Prostate gland (tissue), 2 donors: ENCODE data around the gene CCNH. TPM values are rescaled to one million over a fixed set of nuclear protein-coding genes. Genes with fewer than 3 reads are reported as not detected.

Source experiments
- DNase-seq: peaks from one replicate; pipeline ENCODE4 v3.0.0-alpha.2; 2019; ENCODE audit warnings: low spot score
- H3K27ac ChIP-seq, 2 donors: fragments of 200-600 bp; sonication (generic); 2 replicates each; pipeline ENCODE4 v1.5.1; 2017 to 2019
- H3K27me3 ChIP-seq: fragments of 200-600 bp; sonication (generic); replicated peaks from 2 replicates; pipeline ENCODE4 v1.5.1; 2019; ENCODE audit not compliant: insufficient read depth
- H3K36me3 ChIP-seq, 2 donors: fragments of 200-600 bp; sonication (generic); 1 replicate in 1 of 2; 2 replicates in 1 of 2; pipeline versions ENCODE4 v1.5.1 to v1.8.1; 2017 to 2019
- H3K4me1 ChIP-seq: fragments of 200-600 bp; sonication (generic); replicated peaks from 2 replicates; pipeline ENCODE4 v1.5.1; 2019
- H3K4me3 ChIP-seq, 2 donors: fragments of 200-600 bp; sonication (generic); 2 replicates each; pipeline ENCODE4 v1.5.1; 2017 to 2019
- H3K9me3 ChIP-seq: fragments of 200-600 bp; sonication (generic); 2 replicates; pipeline ENCODE4 v1.5.1; 2017
- POLR2A ChIP-seq: fragments of 450-650 bp; IDR thresholded peaks from one replicate; pipeline ENCODE4 v1.6.1; 2016; ENCODE audit warnings: antibody characterized with exemption, mild to moderate bottlenecking
- POLR2AphosphoS5 ChIP-seq: sonication (generic); formaldehyde crosslinking; IDR thresholded peaks from one replicate; pipeline ENCODE4 v1.6.1; 2017; ENCODE audit warnings: antibody characterized with exemption
- WGBS: methylation state at CpG from one replicate; pipeline ENCODE4 v1.1.5; 2018; 5-methylcytosine and 5-hydroxymethylcytosine counted together
- intact Hi-C: fragments of 100-400 bp; cut with DNase I; formaldehyde crosslinking; loops from one replicate; pipeline ENCODE4 v1.14.2; 2022
- total RNA-seq, 2 donors: library from RNA; depleted of rRNA; stranded (reverse); fragments of >200 nt; gene quantifications; one replicate each; pipeline ENCODE4 v1.1.0, GENCODE V29; 2016
- TF ChIP-seq, protein P1 (sequence below), 4 experiments: fragments of 200-600 bp in 2 of 4; fragments of 450-650 bp in 2 of 4; sonication (generic) in 2 of 4; IDR thresholded peaks; 1 replicate in 3 of 4; 2 replicates in 1 of 4; pipeline ENCODE4 v1.5.1; 2016 to 2019; ENCODE audit warnings: antibody characterized with exemption in 4 of 4, mild to moderate bottlenecking in 2 of 4, moderate library complexity in 2 of 4

Gene CCNH
- total RNA-seq, 2 donors from 2014 or later, result 62.8 to 87.6 TPM

DNA sequence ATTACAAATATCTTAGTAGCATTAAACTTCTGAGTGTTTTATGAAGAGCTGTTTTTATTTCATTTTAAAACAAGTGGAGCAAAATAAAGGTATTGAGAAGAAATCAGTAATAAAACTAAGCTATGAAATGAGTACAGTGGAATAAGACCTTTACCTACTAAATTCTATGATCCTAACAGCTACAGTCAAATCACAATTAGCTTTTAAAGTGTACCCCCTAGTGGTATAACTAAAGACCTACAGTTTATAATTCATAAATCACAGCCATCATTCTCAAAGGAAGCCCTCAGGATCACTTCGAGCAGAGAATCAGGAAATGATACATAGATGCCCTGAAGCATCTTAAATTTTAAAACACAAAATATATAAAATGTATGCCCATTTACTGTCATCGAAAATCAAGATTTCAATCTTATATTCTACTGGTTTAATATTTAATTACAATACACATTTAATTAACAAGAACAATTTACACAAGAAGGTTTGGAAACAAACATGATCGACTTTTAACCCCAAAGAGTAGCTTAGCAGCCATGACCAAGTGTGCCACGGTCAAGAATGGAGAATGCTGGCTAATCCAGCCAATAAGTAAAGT lies 12.3 kb downstream of the CCNH start:
- 65% methylated on average over 4 of the region's 4 CpGs for WGBS
- peaks cover 2 to 4% of the 10 kb centered on the region in 2 donors for H3K36me3 ChIP-seq
- intact Hi-C loops, result no loop called here
- TF ChIP-seq POLR2A (no peak), POLR2AphosphoS5 (no peak)
- TF ChIP-seq, protein P1, sequence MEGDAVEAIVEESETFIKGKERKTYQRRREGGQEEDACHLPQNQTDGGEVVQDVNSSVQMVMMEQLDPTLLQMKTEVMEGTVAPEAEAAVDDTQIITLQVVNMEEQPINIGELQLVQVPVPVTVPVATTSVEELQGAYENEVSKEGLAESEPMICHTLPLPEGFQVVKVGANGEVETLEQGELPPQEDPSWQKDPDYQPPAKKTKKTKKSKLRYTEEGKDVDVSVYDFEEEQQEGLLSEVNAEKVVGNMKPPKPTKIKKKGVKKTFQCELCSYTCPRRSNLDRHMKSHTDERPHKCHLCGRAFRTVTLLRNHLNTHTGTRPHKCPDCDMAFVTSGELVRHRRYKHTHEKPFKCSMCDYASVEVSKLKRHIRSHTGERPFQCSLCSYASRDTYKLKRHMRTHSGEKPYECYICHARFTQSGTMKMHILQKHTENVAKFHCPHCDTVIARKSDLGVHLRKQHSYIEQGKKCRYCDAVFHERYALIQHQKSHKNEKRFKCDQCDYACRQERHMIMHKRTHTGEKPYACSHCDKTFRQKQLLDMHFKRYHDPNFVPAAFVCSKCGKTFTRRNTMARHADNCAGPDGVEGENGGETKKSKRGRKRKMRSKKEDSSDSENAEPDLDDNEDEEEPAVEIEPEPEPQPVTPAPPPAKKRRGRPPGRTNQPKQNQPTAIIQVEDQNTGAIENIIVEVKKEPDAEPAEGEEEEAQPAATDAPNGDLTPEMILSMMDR (IDR thresholded peaks at IDR 0.05), result peak; percentile 52 to 76 (median 63)
- H3K9me3 ChIP-seq, result no peaks in the 10 kb centered on the region
- no peaks in the 10 kb centered on the region for H3K4me1 ChIP-seq
- H3K27me3 ChIP-seq, result no peaks in the 10 kb centered on the region
- H3K4me3 ChIP-seq, result no peak overlapping the region
- no peak overlapping the region for H3K27ac ChIP-seq
- DNase-seq, result no peak

DNA sequence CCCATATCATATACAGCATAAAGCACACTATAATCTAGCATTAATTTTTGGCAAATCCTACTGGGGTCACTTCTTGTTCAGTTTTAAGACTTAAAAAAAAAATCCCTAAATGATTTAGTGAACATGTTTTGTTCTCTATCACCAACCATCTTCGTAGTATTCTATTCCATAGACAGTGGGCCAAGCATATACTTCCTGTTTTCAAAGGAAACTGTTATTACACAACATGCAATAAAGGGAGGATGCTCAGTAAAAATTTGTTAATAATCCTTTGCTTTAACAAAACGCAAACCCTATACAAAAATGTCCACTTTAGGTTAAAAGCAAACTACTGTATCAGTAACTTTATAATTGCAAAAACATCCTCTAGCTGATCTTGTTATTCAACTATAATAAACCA lies 13.0 kb downstream of the CCNH start:
- TF ChIP-seq, protein P1 (IDR thresholded peaks at IDR 0.05), result no peak
- TF ChIP-seq POLR2AphosphoS5, result no peak
- TF ChIP-seq POLR2A, result no peak
- Histone ChIP-seq H3K4me3 (no peak overlapping the region), H3K27me3 (no peaks in the 10 kb centered on the region), H3K9me3 (no peaks in the 10 kb centered on the region), H3K4me1 (no peaks in the 10 kb centered on the region), H3K27ac (no peak overlapping the region), H3K36me3 (peaks cover 2 to 4% of the 10 kb centered on the region in 2 donors)
- intact Hi-C loops, result no loop called here
- WGBS, result 74% methylated on average over 2 of the region's 2 CpGs
- no peak for DNase-seq

DNA sequence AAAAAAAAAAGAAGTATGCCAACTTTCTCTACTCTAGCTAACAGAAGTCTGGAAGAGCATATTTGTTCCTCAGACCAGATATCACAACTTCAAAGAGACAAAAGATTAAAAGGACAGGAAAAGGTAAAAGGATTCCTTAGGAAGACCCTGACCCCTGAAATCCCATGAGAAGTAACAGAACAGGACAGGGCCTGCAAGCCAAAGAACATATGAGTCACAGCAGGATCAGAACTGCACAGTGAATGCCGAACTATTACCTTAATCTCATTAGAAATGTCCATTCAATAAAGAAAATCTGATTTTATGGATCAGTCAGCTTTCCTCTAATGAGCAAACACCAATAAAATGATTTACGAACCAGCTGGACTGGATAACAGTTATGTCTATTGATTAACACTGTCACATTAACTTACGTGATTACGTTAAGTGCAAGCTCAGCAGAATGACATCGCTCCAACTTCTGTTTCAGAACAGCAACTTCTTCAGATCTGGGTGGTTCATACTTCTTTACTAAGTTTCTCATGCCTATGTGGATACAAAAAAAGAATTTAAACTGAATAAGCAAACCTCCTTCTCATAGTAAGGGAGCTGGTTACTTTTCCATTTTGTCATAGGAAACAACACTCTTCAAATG lies 13.6 kb downstream of the CCNH start:
- H3K9me3 ChIP-seq, result no peaks in the 10 kb centered on the region
- WGBS, result 57% methylated on average over 5 of the region's 5 CpGs
- H3K27ac ChIP-seq, result no peak overlapping the region
- TF ChIP-seq POLR2A, result no peak
- no peak for TF ChIP-seq POLR2AphosphoS5
- TF ChIP-seq, protein P1 (IDR thresholded peaks at IDR 0.05), result no peak
- no peak overlapping the region for H3K4me3 ChIP-seq
- no peak for DNase-seq
- intact Hi-C loops, result no loop called here
- H3K27me3 ChIP-seq, result no peaks in the 10 kb centered on the region
- H3K4me1 ChIP-seq, result no peaks in the 10 kb centered on the region
- H3K36me3 ChIP-seq, result peaks cover 2 to 4% of the 10 kb centered on the region in 2 donors

DNA sequence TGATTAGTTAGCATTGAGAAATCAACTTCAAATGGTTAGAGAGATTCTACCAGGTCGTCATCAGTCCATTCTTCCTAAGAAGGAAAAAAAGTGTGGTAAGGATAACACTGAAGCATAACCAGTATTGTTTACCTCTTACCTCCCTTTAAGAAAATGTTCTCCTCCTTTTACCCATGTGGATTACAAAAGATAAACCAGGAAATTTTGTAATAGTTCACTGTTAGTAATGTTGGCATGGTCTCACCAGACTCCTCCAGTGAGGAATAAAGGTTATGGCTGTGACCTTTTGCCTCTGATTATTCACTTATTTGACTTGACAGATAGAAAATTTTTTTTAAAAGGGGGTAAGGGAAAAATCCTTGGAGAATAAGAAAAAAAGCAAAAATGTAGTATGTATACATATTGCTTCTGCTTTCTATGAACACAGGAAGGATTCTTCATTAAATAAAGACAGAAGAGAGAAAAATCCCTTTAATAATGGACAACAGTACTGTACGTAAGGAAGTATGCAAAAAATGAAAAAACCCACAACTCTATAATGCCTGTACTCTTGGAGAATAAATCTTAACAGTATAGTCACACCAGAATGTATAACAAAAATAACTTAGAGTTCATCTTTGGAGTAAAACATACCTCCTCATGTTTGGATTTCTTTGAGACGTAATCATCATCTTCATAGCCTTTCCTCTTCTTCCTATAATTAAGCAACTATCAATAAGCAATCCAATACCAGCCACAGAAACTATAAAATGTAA lies 18.1 kb downstream of the CCNH start:
- H3K36me3 ChIP-seq, result peaks cover 0 to 2% of the 10 kb centered on the region in 2 donors
- H3K27me3 ChIP-seq, result no peaks in the 10 kb centered on the region
- TF ChIP-seq, protein P1 (IDR thresholded peaks at IDR 0.05), result no peak
- TF ChIP-seq POLR2AphosphoS5, result no peak
- TF ChIP-seq POLR2A, result no peak
- no peak overlapping the region for H3K27ac ChIP-seq
- WGBS, result 84% methylated on average over 3 of the region's 3 CpGs
- no peaks in the 10 kb centered on the region for H3K4me1 ChIP-seq
- intact Hi-C loops, result no loop called here
- no peak overlapping the region for H3K4me3 ChIP-seq
- no peak for DNase-seq
- no peaks in the 10 kb centered on the region for H3K9me3 ChIP-seq
